ENCODE results near the gene SEMA6A.

DNA sequence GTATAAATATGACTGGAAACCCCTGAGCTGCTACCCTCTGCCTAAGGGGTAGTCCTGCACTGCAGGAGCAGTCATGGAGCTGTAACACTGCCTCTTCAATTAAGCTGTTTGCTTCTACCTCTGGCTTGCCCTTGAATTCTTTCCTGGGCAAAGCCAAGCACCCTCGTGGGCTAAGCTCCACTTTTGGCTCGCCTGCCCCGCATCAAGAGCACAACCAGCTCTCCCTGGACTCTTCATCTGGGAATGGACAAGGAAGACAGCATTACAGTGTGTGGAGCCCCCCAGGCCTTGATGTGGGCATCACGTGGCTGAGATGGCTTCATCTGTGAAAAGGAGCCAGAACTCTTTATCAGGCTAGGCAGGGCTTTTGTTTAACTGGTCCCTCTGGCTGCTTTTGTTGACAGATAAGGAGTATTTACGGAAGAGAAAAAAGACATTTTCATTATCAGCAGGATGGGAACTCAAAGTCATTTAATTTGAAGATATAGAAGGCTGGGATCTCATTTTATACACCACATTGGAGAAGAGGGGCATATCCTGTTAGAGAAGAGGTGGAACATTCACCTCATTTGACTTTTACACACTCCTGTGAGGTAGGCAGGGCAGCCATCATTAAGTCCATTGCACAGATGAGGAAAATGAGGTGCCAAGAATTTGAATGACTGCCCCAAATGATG is 137.8 kb downstream of the SEMA6A start:
- TF ChIP-seq POLR2A (IDR thresholded peaks at IDR 0.05) (no peak), EP300 (IDR thresholded peaks at IDR 0.05) (no peak), POLR2AphosphoS5 (IDR thresholded peaks at IDR 0.05) (no peak)
- TF ChIP-seq, protein P1, sequence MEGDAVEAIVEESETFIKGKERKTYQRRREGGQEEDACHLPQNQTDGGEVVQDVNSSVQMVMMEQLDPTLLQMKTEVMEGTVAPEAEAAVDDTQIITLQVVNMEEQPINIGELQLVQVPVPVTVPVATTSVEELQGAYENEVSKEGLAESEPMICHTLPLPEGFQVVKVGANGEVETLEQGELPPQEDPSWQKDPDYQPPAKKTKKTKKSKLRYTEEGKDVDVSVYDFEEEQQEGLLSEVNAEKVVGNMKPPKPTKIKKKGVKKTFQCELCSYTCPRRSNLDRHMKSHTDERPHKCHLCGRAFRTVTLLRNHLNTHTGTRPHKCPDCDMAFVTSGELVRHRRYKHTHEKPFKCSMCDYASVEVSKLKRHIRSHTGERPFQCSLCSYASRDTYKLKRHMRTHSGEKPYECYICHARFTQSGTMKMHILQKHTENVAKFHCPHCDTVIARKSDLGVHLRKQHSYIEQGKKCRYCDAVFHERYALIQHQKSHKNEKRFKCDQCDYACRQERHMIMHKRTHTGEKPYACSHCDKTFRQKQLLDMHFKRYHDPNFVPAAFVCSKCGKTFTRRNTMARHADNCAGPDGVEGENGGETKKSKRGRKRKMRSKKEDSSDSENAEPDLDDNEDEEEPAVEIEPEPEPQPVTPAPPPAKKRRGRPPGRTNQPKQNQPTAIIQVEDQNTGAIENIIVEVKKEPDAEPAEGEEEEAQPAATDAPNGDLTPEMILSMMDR (IDR thresholded peaks at IDR 0.05), result no peak

All from sigmoid colon (tissue), 4 donors.